Thyroid gland (tissue), 4 donors: ENCODE results near the gene MAP2K5.

Experiments used
- CTCF ChIP-seq, 6 experiments: fragments of 200-600 bp in 3 of 6; fragments of 450-650 bp in 3 of 6; sonication (generic) in 3 of 6; IDR thresholded peaks; one replicate each; pipeline ENCODE4 v1.5.1; 2016 to 2019; ENCODE audit warnings: antibody characterized with exemption in 6 of 6, mild to moderate bottlenecking in 2 of 6, inconsistent platforms in 1 of 6, moderate library complexity in 1 of 6
- POLR2A ChIP-seq, 2 donors: fragments of 450-650 bp; IDR thresholded peaks; one replicate each; pipeline ENCODE4 v1.6.1; 2017; ENCODE audit warnings: antibody characterized with exemption in 2 of 2, mild to moderate bottlenecking in 2 of 2, moderate library complexity in 1 of 2

GRCh38 chr15:67746022-67746421, 203.5 kb downstream of the MAP2K5 start:
- no peak for TF ChIP-seq CTCF (IDR thresholded peaks at IDR 0.05)
- no peak for TF ChIP-seq POLR2A (IDR thresholded peaks at IDR 0.05)
